ENCODE data around the gene NOX1.

GRCh38 chrX:100830143-100830542 is 44.0 kb downstream of the NOX1 start:
- TF ChIP-seq CTCF (conservative IDR thresholded peaks at IDR 0.05 in 1 of 2, IDR thresholded peaks at IDR 0.05 in 1 of 2; ENCODE audit: low read depth in 1 of 2, low read length in 2 of 2) = no peak
- TF ChIP-seq EZH2 (IDR thresholded peaks at IDR 0.05; ENCODE audit: low read length, missing control alignments) = no peak

All from fibroblast of lung (primary cell).